Transverse colon (tissue), 4 donors: ENCODE data around the gene PTPRG.

ENCODE experiments used
- EP300 ChIP-seq: sonication (generic); formaldehyde crosslinking; IDR thresholded peaks from one replicate; pipeline ENCODE4 v1.6.1; 2017; ENCODE audit warnings: antibody characterized with exemption, low read depth
- POLR2A ChIP-seq: fragments of 450-650 bp; IDR thresholded peaks from one replicate; pipeline ENCODE4 v1.6.1; 2016; ENCODE audit warnings: antibody characterized with exemption, mild to moderate bottlenecking, moderate library complexity
- POLR2AphosphoS5 ChIP-seq, 3 donors: sonication (generic); formaldehyde crosslinking; IDR thresholded peaks; one replicate each; pipeline ENCODE4 v1.6.1; 2016; ENCODE audit warnings: antibody characterized with exemption in 3 of 3
- TF ChIP-seq, protein P1 (sequence below), 5 experiments: fragments of 200-600 bp in 3 of 5; fragments of 450-650 bp in 2 of 5; sonication (generic) in 3 of 5; IDR thresholded peaks; 1 replicate in 2 of 5; 2 replicates in 3 of 5; pipeline ENCODE4 v1.5.1; 2016 to 2017; ENCODE audit warnings: antibody characterized with exemption in 5 of 5, inconsistent platforms in 3 of 5, mild to moderate bottlenecking in 2 of 5, moderate library complexity in 1 of 5

DNA sequence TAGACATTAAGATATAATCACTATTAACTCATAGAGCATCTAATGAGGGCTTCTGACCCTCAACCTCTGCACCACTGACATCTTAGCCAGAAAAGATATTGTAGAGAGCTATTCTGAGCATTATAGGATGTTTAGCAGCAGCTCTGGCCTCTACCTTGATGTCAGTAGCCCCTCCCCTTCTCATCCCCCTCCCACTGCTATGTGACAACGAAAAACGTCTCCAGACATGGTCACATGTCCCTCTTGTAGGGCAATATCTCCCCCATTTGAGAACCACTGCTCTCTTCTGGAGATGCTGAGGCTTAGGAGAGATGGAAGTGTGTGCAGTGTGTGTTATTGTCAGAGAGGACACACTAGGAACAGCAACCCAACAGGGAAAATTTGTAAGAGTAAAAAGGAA, 569.7 kb downstream of the PTPRG start:
- TF ChIP-seq, protein P1, sequence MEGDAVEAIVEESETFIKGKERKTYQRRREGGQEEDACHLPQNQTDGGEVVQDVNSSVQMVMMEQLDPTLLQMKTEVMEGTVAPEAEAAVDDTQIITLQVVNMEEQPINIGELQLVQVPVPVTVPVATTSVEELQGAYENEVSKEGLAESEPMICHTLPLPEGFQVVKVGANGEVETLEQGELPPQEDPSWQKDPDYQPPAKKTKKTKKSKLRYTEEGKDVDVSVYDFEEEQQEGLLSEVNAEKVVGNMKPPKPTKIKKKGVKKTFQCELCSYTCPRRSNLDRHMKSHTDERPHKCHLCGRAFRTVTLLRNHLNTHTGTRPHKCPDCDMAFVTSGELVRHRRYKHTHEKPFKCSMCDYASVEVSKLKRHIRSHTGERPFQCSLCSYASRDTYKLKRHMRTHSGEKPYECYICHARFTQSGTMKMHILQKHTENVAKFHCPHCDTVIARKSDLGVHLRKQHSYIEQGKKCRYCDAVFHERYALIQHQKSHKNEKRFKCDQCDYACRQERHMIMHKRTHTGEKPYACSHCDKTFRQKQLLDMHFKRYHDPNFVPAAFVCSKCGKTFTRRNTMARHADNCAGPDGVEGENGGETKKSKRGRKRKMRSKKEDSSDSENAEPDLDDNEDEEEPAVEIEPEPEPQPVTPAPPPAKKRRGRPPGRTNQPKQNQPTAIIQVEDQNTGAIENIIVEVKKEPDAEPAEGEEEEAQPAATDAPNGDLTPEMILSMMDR (IDR thresholded peaks at IDR 0.05): no peak
- TF ChIP-seq POLR2A (no peak), POLR2AphosphoS5 (IDR thresholded peaks at IDR 0.05) (no peak), EP300 (no peak)
